ENCODE results near the gene INSL3. TPM values are rescaled to one million over a fixed set of nuclear protein-coding genes. Genes with fewer than 3 reads are reported as not detected.

INSL3 gene
- total and polyA plus RNA-seq, 2 of the 13 experiments (the other 11 are each of a cell fraction or from before 2014, with no cell fraction given) = 0.30 TPM; not detected in 1

GRCh38 chr19:17796013-17796837, 25.1 kb downstream of the INSL3 start (continued):
- peak; percentile 27 for TF ChIP-seq GATAD2A (CRISPR knock-in tag; IDR thresholded peaks at IDR 0.05)
- no peak for TF ChIP-seq BCLAF1 (IDR thresholded peaks at IDR 0.05)
- TF ChIP-seq EEA1 (CRISPR knock-in tag; IDR thresholded peaks at IDR 0.05; ENCODE audit: borderline replicate concordance) = no peak
- TF ChIP-seq ZNF317 (CRISPR knock-in tag; IDR thresholded peaks at IDR 0.05) = no peak
- TF ChIP-seq NFATC3 (CRISPR knock-in tag; IDR thresholded peaks at IDR 0.05) = no peak
- no peak for TF ChIP-seq ZNF644 (CRISPR knock-in tag; IDR thresholded peaks at IDR 0.05; ENCODE audit: low read depth)
- TF ChIP-seq ZSCAN21 (CRISPR knock-in tag; IDR thresholded peaks at IDR 0.05; ENCODE audit: borderline replicate concordance) = no peak
- no peak for TF ChIP-seq FOXC1 (CRISPR knock-in tag; IDR thresholded peaks at IDR 0.05; ENCODE audit: borderline replicate concordance)
- TF ChIP-seq HMGXB4 (CRISPR knock-in tag; IDR thresholded peaks at IDR 0.05; ENCODE audit: borderline replicate concordance in 1 of 2, low read depth in 1 of 2) = no peak
- no peak for TF ChIP-seq DMTF1 (CRISPR knock-in tag; IDR thresholded peaks at IDR 0.05)
- TF ChIP-seq ZNF570 (CRISPR knock-in tag; IDR thresholded peaks at IDR 0.05; ENCODE audit: borderline replicate concordance) = no peak
- TF ChIP-seq ZNF740 (CRISPR knock-in tag; IDR thresholded peaks at IDR 0.05) = no peak
- TF ChIP-seq STAG1 (CRISPR knock-in tag; IDR thresholded peaks at IDR 0.05) = no peak
- no peak for TF ChIP-seq MED8 (CRISPR knock-in tag; IDR thresholded peaks at IDR 0.05; ENCODE audit: insufficient replicate concordance)
- TF ChIP-seq ZNF564 (CRISPR knock-in tag; IDR thresholded peaks at IDR 0.05) = no peak
- no peak for TF ChIP-seq DNMT3B (CRISPR knock-in tag; conservative IDR thresholded peaks at IDR 0.05)
- no peak for TF ChIP-seq ZNF839 (CRISPR knock-in tag; IDR thresholded peaks at IDR 0.05; ENCODE audit: borderline replicate concordance)
- 0 out of 2 replicates have a peak, but pooled peaks have one; percentile 41 for TF ChIP-seq ZBTB37 (CRISPR knock-in tag; IDR thresholded peaks at IDR 0.05)
- TF ChIP-seq KLF6 (CRISPR knock-in tag; IDR thresholded peaks at IDR 0.05) = no peak
